ENCODE measurements around the gene SORCS2.

SORCS2 gene

GRCh38 chr4:7646384-7647061, 454.2 kb downstream of the SORCS2 start:
- Histone ChIP-seq H3K36me3 (ENCODE audit: control insufficient read depth in 1 of 2, insufficient read depth in 2 of 2, low read depth in 1 of 2, low read length in 2 of 2) (peaks cover 0 to 15% of the 10 kb centered on the region in 2 experiments), H3K79me1 (replicated peaks; ENCODE audit: low read length, poor library complexity, severe bottlenecking) (no peaks in the 10 kb centered on the region), H2BK15ac (ENCODE audit: low read depth, poor library complexity, severe bottlenecking) (no peak overlapping the region), H2AFZ (ENCODE audit: low read depth, low read length) (no peak overlapping the region), H3K4me1 (ENCODE audit: control insufficient read depth, insufficient read depth, low read depth, low read length) (peaks cover 39% of the 10 kb centered on the region), H3K23ac (ENCODE audit: low read length in 2 of 2) (no peak overlapping the region), H4K91ac (ENCODE audit: low read length) (peak overlapping the region; percentile 29), H2BK12ac (ENCODE audit: low read length in 2 of 2) (peak overlapping the region; percentile 46 to 83), H3K4ac (ENCODE audit: low read depth in 1 of 2, low read length in 2 of 2) (peak overlapping the region in 1 of 2 experiments; percentile 29), H4K8ac (ENCODE audit: low read length) (peak overlapping the region; percentile 33), H3K4me2 (ENCODE audit: low read length, poor library complexity, severe bottlenecking) (no peak overlapping the region), H3K27me3 (ENCODE audit: control insufficient read depth in 1 of 2, insufficient read depth in 1 of 2, low read length in 2 of 2) (peaks cover 4 to 11% of the 10 kb centered on the region in 2 experiments), H3K14ac (ENCODE audit: low read length in 2 of 2) (no peak overlapping the region), H3K27ac (ENCODE audit: low read length, poor library complexity, severe bottlenecking) (no peak overlapping the region), H3K4me3 (ENCODE audit: insufficient read depth in 1 of 2, low read depth in 1 of 2, low read length in 2 of 2) (no peak overlapping the region), H3K18ac (ENCODE audit: low read depth in 1 of 2, low read length in 2 of 2) (peak overlapping the region; percentile 52 to 53), H2BK120ac (ENCODE audit: low read depth, low read length) (peak overlapping the region; percentile 92), H3K9me3 (ENCODE audit: control insufficient read depth, low read length) (peaks cover 6% of the 10 kb centered on the region), H2AK5ac (ENCODE audit: low read length, severe bottlenecking) (no peak overlapping the region), H2BK5ac (ENCODE audit: low read depth, low read length, poor library complexity, severe bottlenecking) (no peak overlapping the region), H3K9ac (ENCODE audit: low read length) (no peak overlapping the region)
- 92% methylated on average over 18 of the region's 18 CpGs for WGBS
- peak; percentile 17 for DNase-seq

GRCh38 chr4:7647186-7647585, 454.8 kb downstream of the SORCS2 start:
- peak overlapping the region; percentile 76 for H4K91ac ChIP-seq (ENCODE audit: low read length)
- H3K4me3 ChIP-seq (ENCODE audit: insufficient read depth in 1 of 2, low read depth in 1 of 2, low read length in 2 of 2) = no peak overlapping the region
- no peak overlapping the region for H3K14ac ChIP-seq (ENCODE audit: low read length in 2 of 2)
- H4K8ac ChIP-seq (ENCODE audit: low read length) = peak overlapping the region; percentile 33
- no peak overlapping the region for H2BK5ac ChIP-seq (ENCODE audit: low read depth, low read length, poor library complexity, severe bottlenecking)
- peak overlapping the region; percentile 48 to 52 for H3K18ac ChIP-seq (ENCODE audit: low read depth in 1 of 2, low read length in 2 of 2)
- H3K36me3 ChIP-seq (ENCODE audit: control insufficient read depth in 1 of 2, insufficient read depth in 2 of 2, low read depth in 1 of 2, low read length in 2 of 2) = peaks cover 0 to 15% of the 10 kb centered on the region in 2 experiments
- peaks cover 6% of the 10 kb centered on the region for H3K9me3 ChIP-seq (ENCODE audit: control insufficient read depth, low read length)
- no peak overlapping the region for H2AK5ac ChIP-seq (ENCODE audit: low read length, severe bottlenecking)
- peak overlapping the region in 1 of 2 experiments; percentile 83 for H2BK12ac ChIP-seq (ENCODE audit: low read length in 2 of 2)
- no peak overlapping the region for H3K9ac ChIP-seq (ENCODE audit: low read length)
- no peak overlapping the region for H3K23ac ChIP-seq (ENCODE audit: low read length in 2 of 2)
- H3K4me2 ChIP-seq (ENCODE audit: low read length, poor library complexity, severe bottlenecking) = no peak overlapping the region
- no peak overlapping the region for H2AFZ ChIP-seq (ENCODE audit: low read depth, low read length)
- H3K27ac ChIP-seq (ENCODE audit: low read length, poor library complexity, severe bottlenecking) = no peak overlapping the region
- peak overlapping the region in 1 of 2 experiments; percentile 3 for H3K4ac ChIP-seq (ENCODE audit: low read depth in 1 of 2, low read length in 2 of 2)
- H3K27me3 ChIP-seq (ENCODE audit: control insufficient read depth in 1 of 2, insufficient read depth in 1 of 2, low read length in 2 of 2) = peaks cover 4 to 11% of the 10 kb centered on the region in 2 experiments
- peak; percentile 23 for DNase-seq
- peak overlapping the region; percentile 92 for H2BK120ac ChIP-seq (ENCODE audit: low read depth, low read length)
- WGBS = 79% methylated on average over 10 of the region's 10 CpGs
- H3K4me1 ChIP-seq (ENCODE audit: control insufficient read depth, insufficient read depth, low read depth, low read length) = peaks cover 45% of the 10 kb centered on the region
- no peaks in the 10 kb centered on the region for H3K79me1 ChIP-seq (replicated peaks; ENCODE audit: low read length, poor library complexity, severe bottlenecking)
- H2BK15ac ChIP-seq (ENCODE audit: low read depth, poor library complexity, severe bottlenecking) = no peak overlapping the region

- Histone ChIP-seq H3K36me3 (ENCODE audit: control insufficient read depth in 1 of 2, insufficient read depth in 2 of 2, low read depth in 1 of 2, low read length in 2 of 2) (peaks cover 0 to 15% of the 10 kb centered on the region in 2 experiments), H3K79me1 (replicated peaks; ENCODE audit: low read length, poor library complexity, severe bottlenecking) (no peaks in the 10 kb centered on the region), H2BK5ac (ENCODE audit: low read depth, low read length, poor library complexity, severe bottlenecking) (no peak overlapping the region), H3K9me3 (ENCODE audit: control insufficient read depth, low read length) (peaks cover 6% of the 10 kb centered on the region), H3K4me2 (ENCODE audit: low read length, poor library complexity, severe bottlenecking) (no peak overlapping the region), H2BK12ac (ENCODE audit: low read length in 2 of 2) (peak overlapping the region; percentile 83 to 94), H2AK5ac (ENCODE audit: low read length, severe bottlenecking) (peak overlapping the region; percentile 51), H2AFZ (ENCODE audit: low read depth, low read length) (no peak overlapping the region), H4K8ac (ENCODE audit: low read length) (peak overlapping the region; percentile 88), H3K27ac (ENCODE audit: low read length, poor library complexity, severe bottlenecking) (no peak overlapping the region), H3K27me3 (ENCODE audit: control insufficient read depth in 1 of 2, insufficient read depth in 1 of 2, low read length in 2 of 2) (peaks cover under 1 to 10% of the 10 kb centered on the region in 2 experiments), H3K4ac (ENCODE audit: low read depth in 1 of 2, low read length in 2 of 2) (peak overlapping the region; percentile 17 to 63), H3K18ac (ENCODE audit: low read depth in 1 of 2, low read length in 2 of 2) (peak overlapping the region; percentile 79 to 97), H3K4me3 (ENCODE audit: insufficient read depth in 1 of 2, low read depth in 1 of 2, low read length in 2 of 2) (no peak overlapping the region), H2BK120ac (ENCODE audit: low read depth, low read length) (peak overlapping the region; percentile 92), H3K14ac (ENCODE audit: low read length in 2 of 2) (peak overlapping the region in 1 of 2 experiments; percentile 73), H4K91ac (ENCODE audit: low read length) (peak overlapping the region; percentile 76), H3K23ac (ENCODE audit: low read length in 2 of 2) (no peak overlapping the region), H3K4me1 (ENCODE audit: control insufficient read depth, insufficient read depth, low read depth, low read length) (peaks cover 50% of the 10 kb centered on the region), H3K9ac (ENCODE audit: low read length) (no peak overlapping the region), H2BK15ac (ENCODE audit: low read depth, poor library complexity, severe bottlenecking) (peak overlapping the region; percentile 45)
- WGBS = 58% methylated on average over 23 of the region's 23 CpGs
- peak; percentile 91 for DNase-seq
Observed at GRCh38 chr4:7647600-7648543, 455.5 kb downstream of the SORCS2 start.

Measured in mesenchymal stem cell (in vitro differentiated cells and primary cell).